Motor neuron (in vitro differentiated cells): ENCODE measurements around the gene SLC25A48. TPM values are rescaled to one million over a fixed set of nuclear protein-coding genes. Genes with fewer than 3 reads are reported as not detected.

ENCODE experiments used
- ATAC-seq, 8 experiments: fragments of 200-7000 bp; cut with Tn5 transposase; replicated peaks in 6 of 8; 2 replicates each; pipeline ENCODE4 v1.8.0; 2021; ENCODE audit warnings: mild to moderate bottlenecking in 8 of 8, moderate library complexity in 8 of 8
- H3K27ac ChIP-seq, 2 donors: fragments of 250-450 bp; sonication (Bioruptor Pico); 2 replicates each; pipeline ENCODE4 v1.9.0; 2021; ENCODE audit warnings: antibody characterized with exemption in 2 of 2, mild to moderate bottlenecking in 2 of 2, moderate library complexity in 1 of 2
- H3K4me1 ChIP-seq, 2 donors: fragments of 250-450 bp; sonication (Bioruptor Pico); replicated peaks in 1 of 2; 2 replicates each; pipeline ENCODE4 v1.6.1; 2021; ENCODE audit warnings: antibody characterized with exemption in 2 of 2, mild to moderate bottlenecking in 2 of 2, moderate library complexity in 1 of 2
- H3K4me3 ChIP-seq, 5 donors: fragments of 250-450 bp; sonication (Bioruptor Pico); 2 replicates each; pipeline ENCODE4 v1.9.0; 2021; ENCODE audit warnings: antibody characterized with exemption in 5 of 5, mild to moderate bottlenecking in 5 of 5, moderate library complexity in 4 of 5
- WGBS, 10 experiments: fragments of 450-650 bp; shearing (Covaris generic); methylation state at CpG; one replicate each; pipeline ENCODE4 v1.0.0; 2022; 5-methylcytosine and 5-hydroxymethylcytosine counted together
- in situ Hi-C, 9 experiments: fragments of 400-800 bp; cut with MboI; loops; one replicate each; pipeline ENCODE4 v1.15.0; 2021; ENCODE audit warnings: low sequenced_read_pairs in 9 of 9, low pct_unique_long_range_greater_than_20kb in 2 of 9; ENCODE audit not compliant: unreplicated experiment in 9 of 9
- total RNA-seq, 8 experiments: library from RNA; unstranded; fragments of 300-600 nt; gene quantifications; 2 replicates each; pipeline versions ENCODE4 v1.2.3 to v1.2.4, GENCODE V29; 2022

The SLC25A48 gene
- total RNA-seq, 8 experiments from 2014 or later, result 0.11 to 1.5 (median 0.64) TPM; not detected in 1

DNA sequence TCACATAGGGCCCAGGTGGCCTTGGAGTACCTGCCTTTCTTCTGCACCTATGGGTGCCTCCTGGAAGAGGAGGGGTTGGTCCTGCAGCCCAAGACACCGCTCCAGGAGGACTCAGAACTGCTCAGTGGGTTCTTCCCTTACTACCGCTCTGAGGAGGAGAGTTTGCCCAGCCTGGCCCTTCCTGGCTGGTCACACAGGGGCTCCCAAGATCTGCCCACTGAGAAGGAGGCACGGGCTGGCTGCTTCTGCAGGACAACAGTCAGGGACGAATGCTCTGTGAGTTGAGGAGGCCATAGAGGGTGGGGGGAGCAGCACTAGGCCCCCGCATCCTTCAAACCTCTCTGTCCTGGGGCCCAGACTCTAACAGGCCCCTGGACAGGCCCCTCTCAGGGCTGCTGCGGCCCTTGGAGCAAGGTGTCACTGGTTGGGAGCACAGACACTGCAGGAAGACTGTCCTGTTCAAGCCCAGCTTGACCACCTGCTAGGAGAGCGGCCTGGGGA, 9.9 kb upstream of the SLC25A48 start:
- no peaks in the 10 kb centered on the region for H3K4me1 ChIP-seq
- in situ Hi-C loops, result loop anchor here in 6 of 9 experiments (25.0 kb wide), 3 partner anchors 87 to 362 kb away; partner anchors contain the start of gene TIFAB (in 2 of the 6)
- no peak overlapping the region for H3K27ac ChIP-seq
- whole genome bisulfite sequencing, 10 experiments, result 40 to 71% (median 50%) methylated on average over 1 to 3 of the region's 7 CpGs; no CpG with 5 or more reads in 5 of the 10 experiments
- no peak overlapping the region for H3K4me3 ChIP-seq
- ATAC-seq, result no peak

GRCh38 chr5:135825373-135826220, 8.9 kb upstream of the SLC25A48 start:
- in situ Hi-C loops, result loop anchor here in 6 of 9 experiments (25.0 kb wide), 3 partner anchors 88 to 363 kb away; partner anchors contain the start of gene TIFAB (in 2 of the 6)
- no peaks in the 10 kb centered on the region for H3K4me1 ChIP-seq
- no peak overlapping the region for H3K27ac ChIP-seq
- ATAC-seq, result no peak
- H3K4me3 ChIP-seq, result no peak overlapping the region
- WGBS, 10 experiments, result 20 to 78% (median 48%) methylated on average over 1 to 8 of the region's 12 CpGs; no CpG with 5 or more reads in 6 of the 10 experiments

GRCh38 chr5:135826221-135826525, 8.3 kb upstream of the SLC25A48 start:
- Histone ChIP-seq H3K4me3 (no peak overlapping the region), H3K4me1 (no peaks in the 10 kb centered on the region), H3K27ac (no peak overlapping the region)
- 70 to 90% methylated on average over 2 of the region's 3 CpGs; no CpG with 5 or more reads in 8 of the 10 experiments for WGBS, 10 experiments
- in situ Hi-C loops, result loop anchor here in 6 of 9 experiments (25.0 kb wide), 3 partner anchors 89 to 364 kb away; partner anchors contain the start of gene TIFAB (in 2 of the 6)
- no peak for ATAC-seq

DNA sequence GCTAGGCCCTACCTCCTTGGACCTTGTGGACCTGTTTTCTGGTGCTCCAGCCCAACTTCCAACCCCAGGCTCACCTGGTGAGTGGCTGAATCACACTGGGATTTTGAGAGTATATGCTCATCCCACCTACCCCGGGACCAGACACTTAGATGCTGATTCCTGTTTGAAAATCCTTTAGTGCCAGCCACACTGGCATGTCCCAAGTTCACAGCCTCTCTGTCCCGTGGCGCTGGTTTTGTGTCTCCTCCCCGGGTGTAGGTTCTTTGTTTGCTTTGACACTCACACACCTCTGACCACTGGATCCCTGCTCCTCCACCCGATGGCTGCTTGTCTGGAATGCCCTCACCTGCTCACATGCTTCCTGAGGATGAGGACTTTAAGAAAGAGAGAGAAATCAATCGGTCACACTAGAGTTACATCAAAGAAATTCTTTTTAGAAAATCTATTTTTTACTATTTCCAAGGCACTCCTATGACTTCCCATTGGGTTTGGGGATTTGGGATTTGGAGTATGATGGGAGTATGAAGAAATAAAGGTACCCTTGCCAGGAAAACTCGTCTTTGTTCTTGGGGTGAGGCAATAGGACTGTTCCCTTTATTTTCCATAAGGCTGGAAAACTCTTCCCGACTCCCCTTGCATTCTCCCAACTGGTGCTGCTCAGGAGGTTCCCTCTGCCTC, 7.3 kb upstream of the SLC25A48 start:
- no peak overlapping the region for H3K27ac ChIP-seq
- no peak for ATAC-seq
- in situ Hi-C loops, result loop anchor here in 6 of 9 experiments (25.0 kb wide), 3 partner anchors 90 to 365 kb away; partner anchors contain the start of gene TIFAB (in 2 of the 6)
- H3K4me1 ChIP-seq, result no peaks in the 10 kb centered on the region
- WGBS, 10 experiments, result 27 to 87% (median 53%) methylated on average over 1 to 5 of the region's 8 CpGs; no CpG with 5 or more reads in 2 of the 10 experiments
- no peak overlapping the region for H3K4me3 ChIP-seq

DNA sequence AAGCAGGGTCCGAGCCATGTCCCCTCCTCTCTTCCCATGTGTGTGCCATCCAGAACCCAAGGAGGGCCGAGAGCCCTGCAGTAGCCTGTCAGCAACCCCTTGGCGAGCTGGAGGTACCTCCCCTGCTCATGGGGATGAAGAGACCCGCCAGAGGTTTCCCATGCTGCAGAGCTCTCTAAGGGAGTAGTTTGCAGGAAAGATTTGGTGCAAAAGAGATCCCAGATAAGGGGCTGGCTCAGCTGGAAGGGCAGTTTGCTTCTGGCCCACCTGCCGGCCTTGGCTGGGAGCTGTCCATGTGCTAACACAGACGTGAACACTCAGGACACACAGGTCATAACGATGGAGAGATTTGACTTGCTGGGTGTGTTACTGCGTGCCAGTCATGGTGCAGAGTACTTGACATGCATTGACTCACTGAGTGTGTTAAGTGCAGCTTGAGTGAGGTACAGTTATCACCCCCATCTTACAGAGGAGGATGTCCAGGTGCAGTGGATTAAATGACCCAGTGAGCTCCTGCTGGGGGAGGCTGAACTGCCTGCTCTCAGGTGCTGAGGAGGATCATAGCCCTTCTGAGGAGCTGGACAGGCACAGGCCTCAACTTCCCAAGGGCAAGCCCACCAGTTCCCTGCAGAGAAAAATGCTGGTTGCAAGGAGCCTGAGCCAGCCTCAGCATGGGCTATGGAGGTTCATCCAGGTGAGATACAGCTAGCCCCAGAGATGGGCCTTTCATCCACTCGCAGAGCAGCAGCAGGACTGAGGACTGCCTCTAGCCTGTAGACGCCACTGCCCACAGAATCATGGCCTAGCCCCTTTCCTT, 6.3 kb upstream of the SLC25A48 start:
- H3K4me3 ChIP-seq, result no peak overlapping the region
- no peak for ATAC-seq
- H3K4me1 ChIP-seq, result no peaks in the 10 kb centered on the region
- in situ Hi-C loops, result loop anchor here in 6 of 9 experiments (25.0 kb wide), 3 partner anchors 91 to 366 kb away; partner anchors contain the start of gene TIFAB (in 2 of the 6)
- WGBS, 10 experiments, result 0 to 100% (median 58%) methylated on average over 1 to 6 of the region's 10 CpGs; no CpG with 5 or more reads in 3 of the 10 experiments
- no peak overlapping the region for H3K27ac ChIP-seq

GRCh38 chr5:135828782-135829127, 5.7 kb upstream of the SLC25A48 start:
- in situ Hi-C loops, result loop anchor here in 6 of 9 experiments (25.0 kb wide), 3 partner anchors 91 to 366 kb away; partner anchors contain the start of gene TIFAB (in 2 of the 6)

DNA sequence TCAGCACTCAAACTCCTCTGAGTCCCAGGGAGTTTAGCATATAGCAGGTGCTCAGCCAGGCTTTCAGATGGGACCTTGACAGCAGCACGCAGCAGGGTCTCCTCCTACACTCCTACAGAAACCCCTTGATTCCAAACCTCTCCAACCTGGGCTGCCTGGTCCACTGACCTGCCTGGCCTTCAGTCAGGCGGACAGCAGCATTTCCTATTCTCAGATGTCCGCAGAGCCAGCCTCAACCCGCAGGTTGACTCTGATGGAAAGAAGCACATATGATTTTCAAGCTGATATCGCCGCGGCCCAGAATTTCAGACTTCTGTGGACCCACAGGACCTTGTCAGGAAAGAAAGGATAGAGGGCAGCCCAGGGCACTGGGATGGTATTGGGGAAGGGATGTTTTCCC, 5.3 kb upstream of the SLC25A48 start:
- no peak for ATAC-seq
- WGBS, 10 experiments, result 0 to 100% (median 71%) methylated on average over 1 to 7 of the region's 7 CpGs; no CpG with 5 or more reads in 3 of the 10 experiments
- in situ Hi-C loops, result loop anchor here in 6 of 9 experiments (25.0 kb wide), 3 partner anchors 92 to 367 kb away; partner anchors contain the start of gene TIFAB (in 2 of the 6)
- H3K4me1 ChIP-seq, result no peaks in the 10 kb centered on the region
- H3K27ac ChIP-seq, result no peak overlapping the region
- no peak overlapping the region for H3K4me3 ChIP-seq

More at GRCh38 chr5:135828782-135829127, 5.7 kb upstream of the SLC25A48 start:
- 17 to 100% (median 53%) methylated on average over 1 to 2 of the region's 2 CpGs; no CpG with 5 or more reads in 5 of the 10 experiments for WGBS, 10 experiments
- no peak overlapping the region for H3K4me3 ChIP-seq
- no peak overlapping the region for H3K27ac ChIP-seq
- no peaks in the 10 kb centered on the region for H3K4me1 ChIP-seq
- no peak for ATAC-seq

DNA sequence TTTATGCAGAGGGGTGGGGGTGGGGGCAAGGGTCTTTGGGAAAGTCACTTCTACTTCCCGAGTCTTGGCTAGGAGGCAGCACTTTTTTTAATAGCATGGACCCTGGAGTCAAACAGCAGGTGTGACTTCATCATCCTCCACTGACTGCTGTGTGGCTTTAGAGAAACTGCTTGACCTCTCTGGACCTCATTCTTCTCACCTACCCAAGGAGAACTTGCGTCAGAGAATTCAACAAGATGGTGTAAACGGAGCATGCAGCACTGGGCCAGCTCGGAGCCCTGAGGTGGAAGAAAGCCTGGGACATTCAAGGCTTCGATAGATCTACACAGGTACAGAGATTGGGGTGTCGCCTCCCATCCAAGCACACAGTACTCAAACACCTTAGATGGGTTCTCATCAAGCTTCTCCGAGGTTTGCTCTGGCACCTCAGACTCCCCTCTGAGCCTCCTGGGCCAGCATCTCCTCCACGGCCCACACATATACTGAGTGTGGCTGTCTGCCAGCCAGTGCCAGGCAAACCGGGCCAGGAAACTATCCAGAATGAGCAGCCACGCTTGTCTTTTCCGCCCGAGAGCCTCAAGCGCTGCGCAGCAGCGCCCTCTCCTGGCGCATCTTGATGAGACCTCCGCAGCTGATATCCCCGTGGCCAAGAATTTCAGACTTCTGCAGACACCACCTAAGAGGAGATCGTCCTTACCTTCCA, 4.6 kb upstream of the SLC25A48 start:
- no peak overlapping the region for H3K27ac ChIP-seq
- in situ Hi-C loops, result loop anchor here (5.0 to 25.0 kb wide), 7 partner anchors 93 to 368 kb away; partner anchors contain the start of gene TIFAB (in 2 of the 9)
- H3K4me3 ChIP-seq, result no peak overlapping the region
- ATAC-seq, result peak; percentile 57 to 69 (median 62)
- WGBS, 10 experiments, result 0 to 92% (median 40%) methylated on average over 1 to 17 of the region's 19 CpGs; no CpG with 5 or more reads in 3 of the 10 experiments
- H3K4me1 ChIP-seq, result no peaks in the 10 kb centered on the region

DNA sequence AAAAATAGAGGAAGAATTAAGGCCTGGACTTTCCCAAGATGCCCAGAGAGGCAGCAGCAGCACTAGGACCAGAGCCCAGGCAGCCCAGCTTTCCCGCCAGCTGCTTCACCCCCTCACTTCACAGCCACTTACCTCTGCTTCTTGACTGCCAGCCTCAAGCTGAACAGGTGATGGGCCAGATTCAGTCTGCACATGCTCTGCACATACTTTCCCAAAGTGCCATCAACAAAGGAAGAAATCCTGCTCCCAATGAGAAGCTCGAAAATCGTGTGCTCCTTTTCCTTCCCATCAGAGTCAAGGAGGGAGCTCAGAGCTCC, 4.1 kb upstream of the SLC25A48 start:
- ATAC-seq, result no peak
- Histone ChIP-seq H3K4me3 (no peak overlapping the region), H3K27ac (no peak overlapping the region), H3K4me1 (no peaks in the 10 kb centered on the region)
- in situ Hi-C loops, result loop anchor here (5.0 to 25.0 kb wide), 7 partner anchors 93 to 368 kb away; partner anchors contain the start of gene TIFAB (in 2 of the 9)
- 30 to 60% (median 32%) methylated on average over 1 to 3 of the region's 3 CpGs; no CpG with 5 or more reads in 6 of the 10 experiments for WGBS, 10 experiments

DNA sequence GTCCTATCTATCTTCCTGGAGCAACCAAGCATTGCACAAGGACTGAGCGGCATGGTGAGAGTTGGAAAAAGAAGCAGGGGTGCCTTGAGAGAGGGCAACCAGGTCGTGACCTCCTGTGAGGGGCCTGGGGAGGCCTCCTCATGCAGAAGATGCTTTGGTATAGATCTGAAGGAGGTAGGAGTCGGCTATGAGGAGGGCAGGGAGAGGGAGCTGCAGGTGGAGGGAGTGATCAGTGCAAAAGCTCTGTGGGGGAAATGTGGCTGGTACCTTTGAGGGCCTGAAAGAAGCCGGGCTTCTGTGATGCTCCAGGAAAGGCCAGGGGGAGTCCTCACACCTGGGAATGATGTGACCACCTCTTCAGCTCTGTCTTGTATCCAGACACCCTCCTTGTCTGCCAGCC, 3.6 kb upstream of the SLC25A48 start:
- no peak overlapping the region for H3K27ac ChIP-seq
- H3K4me1 ChIP-seq, result no peaks in the 10 kb centered on the region
- in situ Hi-C loops, result loop anchor here (5.0 to 25.0 kb wide), 7 partner anchors 94 to 369 kb away; partner anchors contain the start of gene TIFAB (in 2 of the 9)
- 18 to 75% (median 43%) methylated on average over 1 to 2 of the region's 4 CpGs; no CpG with 5 or more reads in 6 of the 10 experiments for WGBS, 10 experiments
- H3K4me3 ChIP-seq, result no peak overlapping the region
- ATAC-seq, result no peak

DNA sequence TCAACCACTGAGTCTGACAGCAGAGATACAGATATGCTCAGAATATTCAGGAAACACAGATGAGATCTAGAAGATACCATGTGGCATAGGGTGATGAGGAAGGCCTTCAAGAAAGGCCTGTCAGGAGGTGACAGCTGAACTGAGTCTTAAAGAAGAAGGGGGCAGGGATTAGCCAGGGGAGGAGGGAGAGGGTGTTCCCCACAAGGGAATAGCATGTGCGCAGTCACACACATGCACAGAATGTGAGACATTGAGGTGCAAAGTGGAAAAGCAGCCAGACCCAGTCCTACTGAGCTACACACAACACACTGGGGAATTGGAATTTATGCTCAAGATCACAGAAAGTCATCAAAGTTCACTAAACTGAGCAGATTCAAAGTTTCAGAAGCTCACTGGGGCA, 3.0 kb upstream of the SLC25A48 start:
- Histone ChIP-seq H3K4me3 (no peak overlapping the region), H3K4me1 (no peaks in the 10 kb centered on the region), H3K27ac (no peak overlapping the region)
- in situ Hi-C loops, result loop anchor here (5.0 to 25.0 kb wide), 7 partner anchors 94 to 369 kb away; partner anchors contain the start of gene TIFAB (in 2 of the 9)
- WGBS, 10 experiments, result 100% methylated on average over 1 of the region's 1 CpG; no CpG with 5 or more reads in 5 of the 10 experiments
- no peak for ATAC-seq
